Ovary (tissue), 9 donors: ENCODE data around the gene BIRC7. TPM values are rescaled to one million over a fixed set of nuclear protein-coding genes. Genes with fewer than 3 reads are reported as not detected.

ENCODE experiments used
- DNase-seq, 5 donors: peaks; one replicate each; pipeline ENCODE4 v3.0.0-alpha.2; 2019 to 2020
- H3K27ac ChIP-seq, 2 donors: fragments of 200-600 bp; one replicate each; pipeline versions ENCODE4 v1.5.1 to v1.8.0; 2019 to 2022
- H3K27me3 ChIP-seq: fragments of 200-600 bp; one replicate; pipeline ENCODE4 v1.8.0; 2022
- H3K36me3 ChIP-seq: fragments of 200-600 bp; sonication (generic); one replicate; pipeline ENCODE4 v1.5.1; 2019
- H3K4me1 ChIP-seq: one replicate; pipeline ENCODE4 v1.8.1; 2013; ENCODE audit warnings: mild to moderate bottlenecking, moderate library complexity; ENCODE audit not compliant: insufficient read depth
- H3K4me3 ChIP-seq: fragments of 200-600 bp; sonication (generic); one replicate; pipeline ENCODE4 v1.5.1; 2017
- H3K9me3 ChIP-seq, 2 donors: fragments of 200-600 bp in 1 of 2; sonication (generic) in 1 of 2; one replicate each; pipeline versions ENCODE4 v1.5.1 to v1.8.1; 2013 to 2019; ENCODE audit warnings: mild to moderate bottlenecking in 1 of 2, moderate library complexity in 1 of 2
- EP300 ChIP-seq: sonication (generic); formaldehyde crosslinking; IDR thresholded peaks from one replicate; pipeline ENCODE4 v1.6.1; 2017; ENCODE audit warnings: antibody characterized with exemption
- POLR2A ChIP-seq: fragments of 450-650 bp; IDR thresholded peaks from one replicate; pipeline ENCODE4 v1.6.1; 2017; ENCODE audit warnings: antibody characterized with exemption, mild to moderate bottlenecking, moderate library complexity
- WGBS, 3 donors: extraction: QIAGEN DNeasy Blood & Tissue Kit in 1 of 3; methylation state at CpG; one replicate each; pipeline versions ENCODE4 v1.1.5 to v1.1.7; 2013 to 2017; 5-methylcytosine and 5-hydroxymethylcytosine counted together
- intact Hi-C, 4 donors: fragments of 100-400 bp; cut with DNase I; formaldehyde crosslinking; loops; one replicate each; pipeline versions ENCODE4 v1.11.0 to v1.15.1; 2022 to 2023
- polyA plus RNA-seq, 2 donors: library from polyadenylated mRNA; stranded (reverse); fragments of 200-250 nt in 1 of 2; fragments of 350-450 nt in 1 of 2; fragmentation: Illumina TruSeq in 1 of 2; extraction: RNeasy Lipid Tissue Mini Kit (QIAGEN cat#74804) in 1 of 2; gene quantifications; one replicate each; pipeline ENCODE4 v1.2.3, GENCODE V29; 2013 to 2014
- total RNA-seq, 7 donors: library from RNA; depleted of rRNA in 2 of 7; stranded (reverse); fragments of >200 nt in 2 of 7; fragmentation: NEBNext Ultra II Directional in 3 of 7; extraction: Animal tissue kit (Norgen Biotek cat#: 25700) in 3 of 7; gene quantifications; one replicate each; pipeline versions ENCODE4 v1.1.0 to v1.2.4, GENCODE V29; 2016 to 2023
- TF ChIP-seq, protein P1 (sequence below), 3 donors: fragments of 450-650 bp in 2 of 3; fragments of 200-600 bp in 1 of 3; IDR thresholded peaks; one replicate each; pipeline versions ENCODE4 v1.5.1 to v1.8.0; 2016 to 2022; ENCODE audit warnings: antibody characterized with exemption in 3 of 3, mild to moderate bottlenecking in 1 of 3
- donor health status: DM: no; HTN: no; CAD: no; lungs with moderate emphysema.
- donor health status: DM: no; HTN: no; CAD: no.
- donor health status: Bipolar disorder and iron deficiency.
- donor health status: DM: yes; HTN: yes; CAD: no.
- donor health status: DM: no; HTN: no; CAD: no.
- donor health status: DM: yes; HTN: yes; CAD: no.

Gene BIRC7
- total and polyA plus RNA-seq, 9 donors, result 0.60 to 1.1 TPM; not detected in 7

- H3K27ac ChIP-seq, result no peak overlapping the region
- H3K4me1 ChIP-seq, result no peaks in the 10 kb centered on the region
- no peaks in the 10 kb centered on the region for H3K36me3 ChIP-seq
- H3K9me3 ChIP-seq, result no peaks in the 10 kb centered on the region
- no peaks in the 10 kb centered on the region for H3K27me3 ChIP-seq
- no peak overlapping the region for H3K4me3 ChIP-seq
- TF ChIP-seq POLR2A (no peak), EP300 (no peak)
- TF ChIP-seq, protein P1, sequence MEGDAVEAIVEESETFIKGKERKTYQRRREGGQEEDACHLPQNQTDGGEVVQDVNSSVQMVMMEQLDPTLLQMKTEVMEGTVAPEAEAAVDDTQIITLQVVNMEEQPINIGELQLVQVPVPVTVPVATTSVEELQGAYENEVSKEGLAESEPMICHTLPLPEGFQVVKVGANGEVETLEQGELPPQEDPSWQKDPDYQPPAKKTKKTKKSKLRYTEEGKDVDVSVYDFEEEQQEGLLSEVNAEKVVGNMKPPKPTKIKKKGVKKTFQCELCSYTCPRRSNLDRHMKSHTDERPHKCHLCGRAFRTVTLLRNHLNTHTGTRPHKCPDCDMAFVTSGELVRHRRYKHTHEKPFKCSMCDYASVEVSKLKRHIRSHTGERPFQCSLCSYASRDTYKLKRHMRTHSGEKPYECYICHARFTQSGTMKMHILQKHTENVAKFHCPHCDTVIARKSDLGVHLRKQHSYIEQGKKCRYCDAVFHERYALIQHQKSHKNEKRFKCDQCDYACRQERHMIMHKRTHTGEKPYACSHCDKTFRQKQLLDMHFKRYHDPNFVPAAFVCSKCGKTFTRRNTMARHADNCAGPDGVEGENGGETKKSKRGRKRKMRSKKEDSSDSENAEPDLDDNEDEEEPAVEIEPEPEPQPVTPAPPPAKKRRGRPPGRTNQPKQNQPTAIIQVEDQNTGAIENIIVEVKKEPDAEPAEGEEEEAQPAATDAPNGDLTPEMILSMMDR (IDR thresholded peaks at IDR 0.05), result no peak
- no peak for DNase-seq
- intact Hi-C loops, result no loop called here
- WGBS, 3 donors, result 92 to 97% (median 95%) methylated on average over 6 of the region's 6 CpGs
These were observed 44.7 kb downstream of the BIRC7 start for GRCh38 chr20:63280371-63280770.

- intact Hi-C loops, result no loop called here
- Histone ChIP-seq H3K9me3 (no peaks in the 10 kb centered on the region), H3K4me1 (no peaks in the 10 kb centered on the region), H3K27me3 (no peaks in the 10 kb centered on the region), H3K36me3 (no peaks in the 10 kb centered on the region), H3K4me3 (no peak overlapping the region), H3K27ac (no peak overlapping the region)
- no peak for DNase-seq
- TF ChIP-seq POLR2A (no peak), EP300 (no peak)
- TF ChIP-seq, protein P1 (IDR thresholded peaks at IDR 0.05), result no peak
- WGBS, 3 donors, result 74 to 76% (median 76%) methylated on average over 16 to 19 of the region's 19 CpGs
These were observed 45.3 kb downstream of the BIRC7 start for GRCh38 chr20:63280929-63281545.

- no peaks in the 10 kb centered on the region for H3K36me3 ChIP-seq
- intact Hi-C loops, result no loop called here
- no peaks in the 10 kb centered on the region for H3K4me1 ChIP-seq
- 83 to 89% (median 84%) methylated on average over 37 to 38 of the region's 38 CpGs for WGBS, 3 donors
- DNase-seq, result no peak
- H3K4me3 ChIP-seq, result no peak overlapping the region
- H3K9me3 ChIP-seq, result no peaks in the 10 kb centered on the region
- TF ChIP-seq, protein P1 (IDR thresholded peaks at IDR 0.05), result no peak
- TF ChIP-seq EP300 (no peak), POLR2A (no peak)
- no peak overlapping the region for H3K27ac ChIP-seq
- H3K27me3 ChIP-seq, result no peaks in the 10 kb centered on the region
These were observed 46.3 kb downstream of the BIRC7 start for GRCh38 chr20:63281742-63282665.

DNA sequence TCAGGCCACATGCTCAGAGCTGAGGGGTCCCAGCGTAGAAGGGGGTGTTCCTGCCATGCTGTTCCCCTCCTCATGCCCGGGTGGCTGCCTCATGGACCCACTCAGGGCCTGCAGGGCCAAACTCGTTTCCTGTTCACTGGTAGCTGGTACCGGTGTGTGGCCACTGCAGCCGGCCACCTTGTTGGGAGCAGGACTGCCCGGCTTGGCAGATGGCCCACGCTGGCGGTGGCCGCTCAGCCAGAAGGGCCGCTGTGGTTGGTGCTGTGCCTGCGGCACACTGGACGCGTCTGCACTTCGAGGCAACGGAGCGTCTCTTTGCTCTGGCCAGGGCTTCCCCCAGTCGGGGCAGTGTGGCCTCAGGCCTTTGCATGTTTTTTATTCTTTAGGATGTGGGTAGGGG lies 47.2 kb downstream of the BIRC7 start:
- H3K27me3 ChIP-seq, result no peaks in the 10 kb centered on the region
- DNase-seq, result no peak
- no peaks in the 10 kb centered on the region for H3K36me3 ChIP-seq
- 88 to 92% (median 89%) methylated on average over 17 of the region's 17 CpGs for WGBS, 3 donors
- TF ChIP-seq POLR2A (no peak), EP300 (no peak)
- TF ChIP-seq, protein P1 (IDR thresholded peaks at IDR 0.05), result no peak
- intact Hi-C loops, result no loop called here
- H3K4me1 ChIP-seq, result no peaks in the 10 kb centered on the region
- no peaks in the 10 kb centered on the region for H3K9me3 ChIP-seq
- no peak overlapping the region for H3K27ac ChIP-seq
- H3K4me3 ChIP-seq, result no peak overlapping the region
